Measurements from ENCODE around the gene FGGY.

The FGGY gene

GRCh38 chr1:59803458-59804038, 506.7 kb downstream of the FGGY start:
- DNase-seq (ENCODE audit: extremely low read depth, insufficient read length): no peak
- Histone ChIP-seq H3K36me3 (ENCODE audit: control insufficient read depth, insufficient read depth, low read length) (no peaks in the 10 kb centered on the region), H3K27me3 (replicated peaks; ENCODE audit: control insufficient read depth, insufficient read depth, low read length) (no peaks in the 10 kb centered on the region), H3K4me3 (replicated peaks; ENCODE audit: low read depth, low read length) (no peak overlapping the region)
- no peak for TF ChIP-seq CTCF (IDR thresholded peaks at IDR 0.05; ENCODE audit: insufficient read depth, low read length, poor library complexity, severe bottlenecking)

- Histone ChIP-seq H3K36me3 (ENCODE audit: control insufficient read depth, insufficient read depth, low read length) (no peaks in the 10 kb centered on the region), H3K4me3 (replicated peaks; ENCODE audit: low read depth, low read length) (no peak overlapping the region), H3K27me3 (replicated peaks; ENCODE audit: control insufficient read depth, insufficient read depth, low read length) (no peaks in the 10 kb centered on the region)
- no peak for TF ChIP-seq CTCF (IDR thresholded peaks at IDR 0.05; ENCODE audit: insufficient read depth, low read length, poor library complexity, severe bottlenecking)
- no peak for DNase-seq (ENCODE audit: extremely low read depth, insufficient read length)
These were observed 507.4 kb downstream of the FGGY start for GRCh38 chr1:59804301-59804700.

- no peak for DNase-seq (ENCODE audit: extremely low read depth, insufficient read length)
- H3K36me3 ChIP-seq (ENCODE audit: control insufficient read depth, insufficient read depth, low read length): no peaks in the 10 kb centered on the region
- H3K4me3 ChIP-seq (replicated peaks; ENCODE audit: low read depth, low read length): no peak overlapping the region
- no peak for TF ChIP-seq CTCF (IDR thresholded peaks at IDR 0.05; ENCODE audit: insufficient read depth, low read length, poor library complexity, severe bottlenecking)
- H3K27me3 ChIP-seq (replicated peaks; ENCODE audit: control insufficient read depth, insufficient read depth, low read length): no peaks in the 10 kb centered on the region
These were observed 508.7 kb downstream of the FGGY start for GRCh38 chr1:59805554-59805953.

Data from GM06990 (cell line).